Measurements from ENCODE around the gene RBMXL3.

RBMXL3 gene

GRCh38 chrX:115234461-115234860 is 45.3 kb downstream of the RBMXL3 start:
- DNase-seq, result no peak

GRCh38 chrX:115236560-115236959 is 47.4 kb downstream of the RBMXL3 start:
- no peak for DNase-seq

- DNase-seq, result no peak
Observed at GRCh38 chrX:115237056-115237455, 47.8 kb downstream of the RBMXL3 start.

All from NCI-H774 (cell line).